ENCODE results near the gene CCDC146. TPM values are rescaled to one million over a fixed set of nuclear protein-coding genes. Genes with fewer than 3 reads are reported as not detected.
"Not testable (repeated sequence)": the region's sequence is repeated elsewhere in the genome, so short reads cannot be mapped to it uniquely, and the experiment has no call there.

The CCDC146 gene
- total RNA-seq, 4 donors from 2014 or later, result 7.9 to 37.4 (median 26.5) TPM

DNA sequence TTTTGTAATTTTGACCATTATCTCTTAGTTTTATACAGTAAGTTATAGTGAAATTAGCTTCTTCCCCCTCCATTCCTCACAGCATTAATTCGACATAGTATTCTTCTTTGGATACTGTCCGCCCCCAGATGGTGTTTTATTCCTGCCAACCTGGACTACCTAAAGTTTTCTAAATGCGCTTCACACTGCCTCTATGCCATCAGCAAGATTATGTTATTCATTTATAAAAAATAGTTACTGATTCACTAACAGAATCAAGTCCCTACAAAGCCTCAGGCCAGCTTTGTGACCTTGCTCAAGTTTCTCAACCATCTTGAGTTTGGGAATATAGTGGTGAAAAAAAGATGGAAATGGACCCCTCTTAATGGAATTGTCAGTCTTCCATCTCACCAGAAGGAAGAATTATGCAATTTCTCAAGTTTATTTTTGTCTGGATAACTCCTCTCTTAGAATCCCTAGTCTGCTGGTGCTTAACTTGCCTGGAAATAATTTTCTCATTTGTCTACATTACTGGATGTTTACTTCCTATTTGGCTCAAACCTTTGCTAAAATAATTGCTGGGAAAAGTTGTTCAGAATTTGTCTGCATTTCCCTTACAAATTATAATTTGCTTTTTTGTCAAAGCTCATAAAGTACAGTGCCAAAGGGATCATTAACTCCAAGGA, 93.9 kb downstream of the CCDC146 start:
- Histone ChIP-seq H3K4me3 (no peak overlapping the region), H3K27ac (no peak overlapping the region), H3K27me3 (no peaks in the 10 kb centered on the region), H3K36me3 (no peaks in the 10 kb centered on the region), H3K9me3 (no peaks in the 10 kb centered on the region), H3K4me1 (peaks cover 0 to 16% (median 3%) of the 10 kb centered on the region in 4 donors)
- TF ChIP-seq EP300 (IDR thresholded peaks at IDR 0.05; ENCODE audit: low read depth) (no peak), CTCF (IDR thresholded peaks at IDR 0.05) (no peak), POLR2AphosphoS5 (IDR thresholded peaks at IDR 0.05) (no peak), POLR2A (IDR thresholded peaks at IDR 0.05) (no peak)
- DNase-seq, result no peak
- intact Hi-C loops (cut with DNase I; ENCODE audit: low total_unique reads), result no loop called here
- in situ Hi-C loops (cut with MboI; ENCODE audit: low pct_ligation_motif_present in 1 of 4, low pct_unique_long_range_greater_than_20kb in 1 of 4, low sequenced_read_pairs in 3 of 4), result no loop called here
- 72 to 78% methylated on average over 3 of the region's 3 CpGs for WGBS, 2 donors (ENCODE audit: low coverage in 1 of 2)

GRCh38 chr7:77217474-77218185, 95.2 kb downstream of the CCDC146 start:
- in situ Hi-C loops (cut with MboI; ENCODE audit: low pct_ligation_motif_present in 1 of 4, low pct_unique_long_range_greater_than_20kb in 1 of 4, low sequenced_read_pairs in 3 of 4), result no loop called here
- WGBS, 2 donors (ENCODE audit: low coverage in 1 of 2), result 95 to 100% methylated on average over 2 of the region's 2 CpGs

GRCh38 chr7:77219701-77220331, 97.4 kb downstream of the CCDC146 start:
- in situ Hi-C loops (cut with MboI; ENCODE audit: low pct_ligation_motif_present in 1 of 4, low pct_unique_long_range_greater_than_20kb in 1 of 4, low sequenced_read_pairs in 3 of 4); H3K27ac ChIP-seq; H3K36me3 ChIP-seq; H3K4me3 ChIP-seq; H3K27me3 ChIP-seq; H3K9me3 ChIP-seq; intact Hi-C loops (cut with DNase I; ENCODE audit: low total_unique reads); DNase-seq: not testable (repeated sequence)
- WGBS, 2 donors (ENCODE audit: low coverage in 1 of 2), result 97 to 99% methylated on average over 10 of the region's 10 CpGs
- H3K4me1 ChIP-seq, result peaks cover 0 to 16% (median 3%) of the 10 kb centered on the region in 4 donors

More at GRCh38 chr7:77217474-77218185, 95.2 kb downstream of the CCDC146 start:
- intact Hi-C loops (cut with DNase I; ENCODE audit: low total_unique reads), result no loop called here
- Histone ChIP-seq H3K9me3 (no peaks in the 10 kb centered on the region), H3K4me3 (no peak overlapping the region), H3K27me3 (no peaks in the 10 kb centered on the region), H3K4me1 (peaks cover 0 to 16% (median 3%) of the 10 kb centered on the region in 4 donors), H3K27ac (no peak overlapping the region), H3K36me3 (no peaks in the 10 kb centered on the region)
- DNase-seq, result no peak
- TF ChIP-seq POLR2AphosphoS5 (IDR thresholded peaks at IDR 0.05) (no peak), POLR2A (IDR thresholded peaks at IDR 0.05) (no peak), EP300 (IDR thresholded peaks at IDR 0.05; ENCODE audit: low read depth) (no peak), CTCF (IDR thresholded peaks at IDR 0.05) (no peak)

DNA sequence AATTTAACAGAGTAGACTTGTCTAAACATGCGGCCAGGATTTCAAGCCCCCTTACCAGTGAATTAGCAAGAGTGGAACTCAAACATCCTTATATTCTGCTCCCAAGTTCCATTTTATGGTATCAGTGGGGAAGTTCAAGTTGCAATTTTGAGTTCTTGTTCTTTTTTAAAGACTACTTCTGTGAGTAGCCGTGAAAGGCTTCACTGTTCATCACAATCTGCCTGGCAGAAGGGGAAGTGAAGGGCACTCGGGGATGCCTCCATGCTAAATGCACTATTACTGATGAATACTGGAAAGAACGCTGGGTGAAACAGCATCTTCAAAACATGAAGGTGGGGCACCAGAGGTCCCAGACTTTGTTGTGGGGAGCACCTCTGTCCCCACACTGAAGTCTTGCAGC, 99.7 kb downstream of the CCDC146 start:
- no peaks in the 10 kb centered on the region for H3K27me3 ChIP-seq
- H3K36me3 ChIP-seq, result no peaks in the 10 kb centered on the region
- no peak for DNase-seq
- no peaks in the 10 kb centered on the region for H3K9me3 ChIP-seq
- in situ Hi-C loops (cut with MboI; ENCODE audit: low pct_ligation_motif_present in 1 of 4, low pct_unique_long_range_greater_than_20kb in 1 of 4, low sequenced_read_pairs in 3 of 4) (no loop called here), intact Hi-C loops (cut with DNase I; ENCODE audit: low total_unique reads) (no loop called here)
- peaks cover 0 to 16% (median 2%) of the 10 kb centered on the region in 4 donors for H3K4me1 ChIP-seq
- 82 to 87% methylated on average over 3 to 4 of the region's 4 CpGs for WGBS, 2 donors (ENCODE audit: low coverage in 1 of 2)
- H3K4me3 ChIP-seq, result no peak overlapping the region
- TF ChIP-seq POLR2AphosphoS5 (IDR thresholded peaks at IDR 0.05), result no peak
- no peak for TF ChIP-seq EP300 (IDR thresholded peaks at IDR 0.05; ENCODE audit: low read depth)
- TF ChIP-seq CTCF (IDR thresholded peaks at IDR 0.05), result no peak
- no peak for TF ChIP-seq POLR2A (IDR thresholded peaks at IDR 0.05)
- no peak overlapping the region for H3K27ac ChIP-seq
